K562 treated with DMSO at 1 percent for 48 hours (cell line): ENCODE results near the gene CD1D. TPM values are rescaled to one million over a fixed set of nuclear protein-coding genes. Genes with fewer than 3 reads are reported as not detected.

Experiments
- total RNA-seq: library from RNA; unstranded; fragments of 300-600 nt; gene quantifications from 2 replicates; pipeline ENCODE4 v1.2.3, GENCODE V29; 2022; ENCODE audit warnings: low replicate concordance; ENCODE audit errors: extremely low read depth

Gene CD1D
- not detected in 2 replicates for total RNA-seq

DNA sequence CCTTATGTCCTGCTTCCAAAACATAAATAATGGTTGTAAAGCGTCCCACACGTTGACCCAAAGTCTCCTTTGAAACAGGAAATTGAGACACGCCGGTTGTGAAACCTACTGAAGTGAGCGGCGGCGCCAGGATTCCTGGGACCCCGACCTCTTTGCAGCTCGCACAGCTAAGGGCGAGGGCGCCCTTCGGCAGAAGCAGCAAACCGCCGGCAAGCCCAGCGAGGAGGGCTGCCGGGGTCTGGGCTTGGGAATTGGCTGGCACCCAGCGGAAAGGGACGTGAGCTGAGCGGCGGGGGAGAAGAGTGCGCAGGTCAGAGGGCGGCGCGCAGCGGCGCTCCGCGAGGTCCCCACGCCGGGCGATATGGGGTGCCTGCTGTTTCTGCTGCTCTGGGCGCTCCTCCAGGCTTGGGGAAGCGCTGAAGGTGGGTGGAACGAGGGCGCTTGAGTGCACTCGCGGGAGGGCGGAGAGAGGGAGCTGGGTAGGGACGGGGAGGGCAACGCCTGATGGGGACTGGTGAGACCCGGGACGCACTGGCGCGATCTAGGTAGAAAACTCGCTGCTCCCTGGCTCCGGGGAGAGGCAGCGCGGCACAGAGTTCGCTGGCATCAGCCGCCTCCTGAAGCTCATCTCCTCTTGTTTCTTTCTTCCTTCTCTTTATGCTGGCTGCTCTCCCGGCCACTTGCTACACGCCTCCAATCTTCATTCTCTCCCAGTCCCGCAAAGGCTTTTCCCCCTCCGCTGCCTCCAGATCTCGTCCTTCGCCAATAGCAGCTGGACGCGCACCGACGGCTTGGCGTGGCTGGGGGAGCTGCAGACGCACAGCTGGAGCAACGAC is at the start of gene CD1D:
Gene CD1D, plus strand, starts transcription at position 155 of the 836 bp plus-strand sequence. Its CDS starts 207 bp downstream, at position 362.

Other genes with a start within 250 kb of the CD1D start
- gene KIRREL1, start 187.2 kb upstream of the CD1D start, total RNA-seq = not detected in 2 replicates
- gene CD1A, start 73.5 kb downstream of the CD1D start, total RNA-seq = not detected in 2 replicates
- not detected in 2 replicates for gene CD1C, start 109.0 kb downstream of the CD1D start, total RNA-seq
- not detected in 2 replicates for gene CD1B, start 150.6 kb downstream of the CD1D start, total RNA-seq
- not detected in 2 replicates for gene CD1E, start 173.0 kb downstream of the CD1D start, total RNA-seq
- not detected in 2 replicates for gene OR10T2, start 218.6 kb downstream of the CD1D start, total RNA-seq
- not detected in 2 replicates for gene OR10K2, start 245.3 kb downstream of the CD1D start, total RNA-seq